ENCODE measurements around the gene MPC1. TPM values are rescaled to one million over a fixed set of nuclear protein-coding genes. Genes with fewer than 3 reads are reported as not detected.
"Not testable (repeated sequence)": the region's sequence is repeated elsewhere in the genome, so short reads cannot be mapped to it uniquely, and the experiment has no call there.

Gene MPC1
- total RNA-seq, 1 donor from 2014 or later = 40.9 TPM

DNA sequence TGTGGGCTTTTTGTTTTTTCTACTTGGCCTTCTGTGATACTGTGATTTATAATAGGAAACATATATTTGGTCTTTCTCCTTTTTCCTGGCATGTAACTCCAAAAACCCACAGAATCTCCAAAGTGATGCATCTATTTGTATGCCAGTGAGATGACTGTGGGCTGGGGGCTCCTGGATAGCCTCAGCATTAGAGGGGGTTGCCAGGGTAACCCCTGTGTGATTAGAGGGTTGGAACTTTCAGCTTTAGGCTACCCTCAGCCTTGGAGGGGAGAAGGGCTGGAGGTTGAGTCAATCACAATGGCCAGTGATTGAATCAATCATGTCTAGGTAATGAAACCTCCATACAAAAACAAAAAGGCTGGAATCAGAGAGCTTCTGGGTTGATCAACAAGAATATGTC, 29.8 kb downstream of the MPC1 start:
- H3K4me3 Mint-ChIP-seq = no peak overlapping the region
- no peaks in the 10 kb centered on the region for H3K36me3 Mint-ChIP-seq
- peaks cover 13% of the 10 kb centered on the region for H3K27me3 Mint-ChIP-seq
- H3K27ac Mint-ChIP-seq = no peak overlapping the region
- no peaks in the 10 kb centered on the region for H3K4me1 Mint-ChIP-seq (ENCODE audit: unreplicated experiment)
- peaks cover 20% of the 10 kb centered on the region for H3K9me3 Mint-ChIP-seq
- TF ChIP-seq, protein P1, sequence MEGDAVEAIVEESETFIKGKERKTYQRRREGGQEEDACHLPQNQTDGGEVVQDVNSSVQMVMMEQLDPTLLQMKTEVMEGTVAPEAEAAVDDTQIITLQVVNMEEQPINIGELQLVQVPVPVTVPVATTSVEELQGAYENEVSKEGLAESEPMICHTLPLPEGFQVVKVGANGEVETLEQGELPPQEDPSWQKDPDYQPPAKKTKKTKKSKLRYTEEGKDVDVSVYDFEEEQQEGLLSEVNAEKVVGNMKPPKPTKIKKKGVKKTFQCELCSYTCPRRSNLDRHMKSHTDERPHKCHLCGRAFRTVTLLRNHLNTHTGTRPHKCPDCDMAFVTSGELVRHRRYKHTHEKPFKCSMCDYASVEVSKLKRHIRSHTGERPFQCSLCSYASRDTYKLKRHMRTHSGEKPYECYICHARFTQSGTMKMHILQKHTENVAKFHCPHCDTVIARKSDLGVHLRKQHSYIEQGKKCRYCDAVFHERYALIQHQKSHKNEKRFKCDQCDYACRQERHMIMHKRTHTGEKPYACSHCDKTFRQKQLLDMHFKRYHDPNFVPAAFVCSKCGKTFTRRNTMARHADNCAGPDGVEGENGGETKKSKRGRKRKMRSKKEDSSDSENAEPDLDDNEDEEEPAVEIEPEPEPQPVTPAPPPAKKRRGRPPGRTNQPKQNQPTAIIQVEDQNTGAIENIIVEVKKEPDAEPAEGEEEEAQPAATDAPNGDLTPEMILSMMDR (conservative IDR thresholded peaks at IDR 0.05) = no peak
- DNase-seq (ENCODE audit: extremely low spot score, unreplicated experiment) = no peak

DNA sequence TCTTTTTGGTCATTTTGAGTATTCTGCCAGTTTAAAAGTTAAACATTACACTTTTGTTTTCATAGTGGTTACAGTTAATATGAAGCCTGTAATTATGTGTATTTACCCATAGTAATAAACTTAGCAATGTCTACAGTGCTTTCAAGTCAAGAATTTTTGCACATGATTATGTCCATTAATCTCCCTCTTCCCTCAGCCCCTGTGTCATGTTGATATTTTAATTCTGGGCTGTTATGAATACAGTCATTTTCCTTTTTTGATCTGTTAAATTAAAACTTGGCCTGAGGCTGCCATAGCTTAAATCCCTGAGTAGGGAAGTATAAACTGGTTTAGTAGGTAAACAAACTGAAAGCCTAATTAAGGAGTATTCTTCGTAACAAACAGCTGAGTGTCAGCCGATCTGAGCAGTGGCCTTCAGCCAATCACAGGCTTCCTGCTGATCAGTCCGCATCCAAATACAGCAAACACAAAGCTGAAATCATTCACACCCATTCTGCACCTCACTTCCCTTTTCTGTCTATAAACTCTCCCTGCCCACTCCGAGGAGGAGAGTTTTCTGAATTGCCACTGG, 30.9 kb downstream of the MPC1 start:
- peak overlapping the region; percentile 46 for H3K4me3 Mint-ChIP-seq
- DNase-seq (ENCODE audit: extremely low spot score, unreplicated experiment) = no peak
- H3K27me3 Mint-ChIP-seq = peaks cover 13% of the 10 kb centered on the region
- peaks cover 20% of the 10 kb centered on the region for H3K9me3 Mint-ChIP-seq
- no peaks in the 10 kb centered on the region for H3K4me1 Mint-ChIP-seq (ENCODE audit: unreplicated experiment)
- TF ChIP-seq, protein P1 (conservative IDR thresholded peaks at IDR 0.05) = no peak
- peak overlapping the region; percentile 18 for H3K27ac Mint-ChIP-seq
- H3K36me3 Mint-ChIP-seq = no peaks in the 10 kb centered on the region

DNA sequence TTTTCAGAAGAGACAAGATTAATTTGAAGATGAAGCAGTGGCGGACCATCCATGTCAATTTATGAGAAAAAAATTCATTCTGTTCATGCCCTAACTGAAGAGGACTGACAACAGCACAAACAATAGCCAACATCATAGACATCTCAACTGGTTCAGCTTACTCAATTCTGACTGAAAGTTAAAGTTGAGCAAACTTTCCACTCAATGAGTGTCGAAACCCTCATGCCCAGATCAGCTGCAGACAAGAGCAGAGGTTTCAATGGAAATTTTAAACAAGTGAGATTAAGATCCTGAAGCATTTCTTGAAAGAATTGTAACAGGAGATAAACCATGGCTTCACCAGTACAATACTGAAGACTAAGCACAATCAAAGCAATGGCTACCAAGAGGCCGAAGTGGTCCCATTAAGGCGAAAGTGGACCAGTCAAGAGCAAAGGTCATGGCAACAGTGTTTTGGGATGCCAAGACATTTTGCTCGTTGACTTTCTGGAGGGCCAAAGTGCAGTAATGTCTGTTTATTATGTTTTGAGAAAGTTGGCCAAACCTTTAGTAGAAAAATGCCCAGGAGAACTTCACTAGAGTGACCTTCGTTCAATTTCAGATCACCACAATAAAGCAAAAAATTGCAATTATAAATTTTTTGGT, 34.3 kb downstream of the MPC1 start:
- Mint-ChIP-seq H3K27me3 (peaks cover 2% of the 10 kb centered on the region), H3K27ac (peak overlapping the region; percentile 61), H3K4me1 (ENCODE audit: unreplicated experiment) (peaks cover 3% of the 10 kb centered on the region), H3K4me3 (no peak overlapping the region), H3K9me3 (peaks cover 20% of the 10 kb centered on the region), H3K36me3 (no peaks in the 10 kb centered on the region)
- no peak for DNase-seq (ENCODE audit: extremely low spot score, unreplicated experiment)
- TF ChIP-seq, protein P1 (conservative IDR thresholded peaks at IDR 0.05) = no peak

DNA sequence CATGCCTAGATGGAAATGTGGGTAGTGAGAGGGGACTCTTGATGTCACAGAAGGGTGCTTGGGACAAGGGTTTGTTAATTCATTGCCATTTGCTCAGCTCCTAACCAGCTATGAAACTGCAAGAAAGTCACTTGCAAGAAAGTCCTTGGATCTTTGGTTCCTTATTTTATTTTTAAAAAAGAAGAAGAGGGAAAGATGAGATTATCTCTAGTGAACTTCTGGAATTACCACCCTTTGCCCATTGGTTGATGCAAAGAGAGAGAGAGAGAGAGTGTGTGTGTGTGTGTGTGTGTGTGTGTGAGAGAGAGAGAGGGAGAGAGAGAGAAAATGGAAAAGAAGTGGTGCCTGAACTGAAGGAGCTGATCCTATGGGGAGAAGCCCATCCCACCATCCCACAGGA, 35.8 kb downstream of the MPC1 start:
- Mint-ChIP-seq H3K4me1 (ENCODE audit: unreplicated experiment) (peaks cover 6% of the 10 kb centered on the region), H3K27me3 (no peaks in the 10 kb centered on the region), H3K27ac (no peak overlapping the region), H3K36me3 (no peaks in the 10 kb centered on the region), H3K4me3 (no peak overlapping the region), H3K9me3 (peaks cover 20% of the 10 kb centered on the region)
- DNase-seq (ENCODE audit: extremely low spot score, unreplicated experiment) = no peak
- TF ChIP-seq, protein P1 (conservative IDR thresholded peaks at IDR 0.05) = no peak

DNA sequence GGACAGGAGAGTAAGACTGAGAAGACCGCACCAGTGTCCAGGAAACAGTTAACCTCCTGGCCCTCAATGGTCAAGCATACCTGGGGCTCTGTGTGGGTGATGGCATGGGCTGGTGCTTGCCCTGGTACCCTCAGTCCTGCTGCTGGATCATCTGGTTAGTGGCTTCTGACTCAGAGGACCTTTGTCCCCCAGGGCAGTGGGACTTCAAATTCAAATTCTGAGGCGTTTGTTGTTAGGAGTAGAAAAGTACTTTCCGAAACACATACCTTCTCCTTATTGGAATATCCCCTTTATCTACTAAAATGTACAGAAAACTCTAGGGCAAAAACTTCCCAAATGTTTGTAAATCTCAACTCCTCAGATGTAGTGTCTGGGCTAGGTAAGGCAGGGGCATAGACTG, 36.3 kb downstream of the MPC1 start:
- H3K4me3 Mint-ChIP-seq = no peak overlapping the region
- no peak for DNase-seq (ENCODE audit: extremely low spot score, unreplicated experiment)
- TF ChIP-seq, protein P1 (conservative IDR thresholded peaks at IDR 0.05) = no peak
- H3K36me3 Mint-ChIP-seq = no peaks in the 10 kb centered on the region
- no peaks in the 10 kb centered on the region for H3K27me3 Mint-ChIP-seq
- H3K27ac Mint-ChIP-seq = no peak overlapping the region
- peaks cover 6% of the 10 kb centered on the region for H3K4me1 Mint-ChIP-seq (ENCODE audit: unreplicated experiment)
- peaks cover 17% of the 10 kb centered on the region for H3K9me3 Mint-ChIP-seq

DNA sequence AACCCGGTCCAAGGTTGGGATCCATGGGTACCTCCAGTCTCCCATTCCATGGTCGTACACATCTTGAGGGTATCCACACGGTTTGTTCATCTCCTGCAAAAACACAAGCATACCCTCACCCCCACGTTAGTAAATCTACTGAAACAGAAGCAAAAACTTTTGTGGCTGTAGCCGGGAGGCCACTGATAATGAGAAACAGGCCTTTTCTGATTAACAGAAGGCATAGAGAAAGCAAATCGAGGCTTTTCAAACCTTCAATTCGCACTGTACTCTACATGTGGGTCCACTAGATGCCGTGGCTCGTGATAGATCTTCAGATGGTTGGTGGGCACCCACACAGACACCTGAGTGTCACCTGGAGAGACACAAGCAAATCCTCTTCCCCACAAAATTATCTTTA, 37.1 kb downstream of the MPC1 start:
- peaks cover 13% of the 10 kb centered on the region for H3K9me3 Mint-ChIP-seq
- H3K36me3 Mint-ChIP-seq; H3K27ac Mint-ChIP-seq; DNase-seq (ENCODE audit: extremely low spot score, unreplicated experiment); H3K4me1 Mint-ChIP-seq (ENCODE audit: unreplicated experiment); H3K27me3 Mint-ChIP-seq; H3K4me3 Mint-ChIP-seq: not testable (repeated sequence)

DNA sequence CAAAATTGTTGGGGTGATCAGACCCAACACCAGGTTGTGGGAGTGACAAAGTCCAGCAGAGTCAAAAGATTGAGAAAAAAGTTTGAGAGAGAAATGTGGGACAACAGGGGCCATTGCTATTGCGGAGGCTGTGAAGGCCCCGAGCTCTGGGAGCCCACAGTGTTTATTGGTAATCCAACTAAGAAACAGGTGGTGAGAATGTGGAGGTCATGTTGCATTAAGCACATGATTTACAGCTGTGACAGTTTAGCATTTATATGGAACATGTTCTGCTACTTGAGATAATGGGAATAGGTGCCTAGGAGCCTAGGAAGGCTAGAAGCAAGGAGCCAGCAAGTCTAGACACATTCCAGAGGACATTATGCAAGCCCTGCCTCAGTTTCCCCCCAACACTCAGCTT, 37.8 kb downstream of the MPC1 start:
- not testable (repeated sequence) for H3K4me1 Mint-ChIP-seq (ENCODE audit: unreplicated experiment); H3K27me3 Mint-ChIP-seq; H3K27ac Mint-ChIP-seq; H3K36me3 Mint-ChIP-seq; DNase-seq (ENCODE audit: extremely low spot score, unreplicated experiment)
- H3K4me3 Mint-ChIP-seq = peak overlapping the region; percentile 46
- H3K9me3 Mint-ChIP-seq = peaks cover 11% of the 10 kb centered on the region

Data from type B pancreatic cell (in vitro differentiated cells).